GM23248 (cell line): ENCODE results near the gene SMIM31.

ENCODE experiments used
- EZH2 ChIP-seq: fragments of 200-600 bp; sonication (generic); IDR thresholded peaks from 2 replicates; pipeline ENCODE4 v1.6.1; 2018; ENCODE audit warnings: antibody characterized with exemption, mild to moderate bottlenecking; ENCODE audit not compliant: insufficient read depth, poor library complexity, severe bottlenecking
- EZH2phosphoT487 ChIP-seq: fragments of 200-600 bp; sonication (generic); IDR thresholded peaks from 2 replicates; pipeline ENCODE4 v1.6.1; 2018; ENCODE audit warnings: antibody characterized with exemption, moderate library complexity, mild to moderate bottlenecking, low read depth; ENCODE audit not compliant: insufficient read depth

DNA sequence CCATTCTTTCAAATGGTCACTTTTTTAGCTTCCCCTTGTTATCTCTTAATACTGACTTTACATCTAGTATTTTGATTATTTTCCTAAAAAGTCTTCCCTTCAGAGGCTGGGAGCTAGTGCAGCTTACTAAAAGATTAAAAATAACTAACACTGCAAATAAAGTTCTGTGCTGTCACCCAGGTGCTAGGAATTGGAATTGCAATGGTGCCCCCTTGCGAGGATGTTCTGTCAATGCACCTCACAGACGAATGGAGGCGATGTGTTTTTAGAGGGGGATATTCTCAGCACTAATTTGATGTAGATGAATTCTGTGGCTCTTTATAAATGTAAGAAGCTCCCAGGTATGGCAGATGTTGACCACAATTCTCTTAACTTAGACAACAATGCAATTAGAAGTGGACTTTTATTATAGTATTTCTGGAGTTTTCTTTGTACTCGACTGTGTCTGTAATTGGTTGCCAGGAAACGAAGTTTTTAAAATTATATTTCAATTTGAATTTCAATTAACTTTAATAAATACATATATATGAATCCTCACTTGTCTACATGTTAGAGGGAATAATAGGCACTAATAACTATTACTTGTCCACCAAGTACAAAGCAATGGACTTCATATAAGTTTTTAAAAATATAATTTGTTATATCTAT is 22.0 kb upstream of the SMIM31 start:
- TF ChIP-seq EZH2 (no peak), EZH2phosphoT487 (no peak)
